ENCODE results near the gene FASN.

Gene FASN

GRCh38 chr17:82055965-82056728 lies 41.9 kb downstream of the FASN start:
- no peak for DNase-seq (ENCODE audit: low read depth)

- no peak for DNase-seq (ENCODE audit: low read depth)
Observed at GRCh38 chr17:82055023-82055964, 42.7 kb downstream of the FASN start.

- no peak for DNase-seq (ENCODE audit: low read depth)
Observed at GRCh38 chr17:82054351-82055022, 43.5 kb downstream of the FASN start.

- DNase-seq (ENCODE audit: low read depth) = no peak
Observed at GRCh38 chr17:82053556-82054263, 44.3 kb downstream of the FASN start.

GRCh38 chr17:82053130-82053529 lies 44.9 kb downstream of the FASN start:
- no peak for DNase-seq (ENCODE audit: low read depth)

- DNase-seq (ENCODE audit: low read depth) = no peak
Observed at GRCh38 chr17:82052638-82053059, 45.4 kb downstream of the FASN start.

- peak; percentile 83 for DNase-seq (ENCODE audit: low read depth)
Observed at GRCh38 chr17:82051776-82052637, 46.0 kb downstream of the FASN start, which contains the start of the genes GPS1 and RFNG. Gene GPS1, plus strand, starts transcription at chr17:82051898. Its CDS starts 34 bp downstream, at chr17:82051932. Gene RFNG, minus strand, starts transcription at chr17:82051811. Its CDS starts 45 bp downstream, at chr17:82051766.

GRCh38 chr17:82050761-82051641 lies 47.0 kb downstream of the FASN start:
- no peak for DNase-seq (ENCODE audit: low read depth)

- no peak for DNase-seq (ENCODE audit: low read depth)
Observed at GRCh38 chr17:82050152-82050760, 47.8 kb downstream of the FASN start.

GRCh38 chr17:82049521-82049971 lies 48.5 kb downstream of the FASN start:
- DNase-seq (ENCODE audit: low read depth) = no peak

DNA sequence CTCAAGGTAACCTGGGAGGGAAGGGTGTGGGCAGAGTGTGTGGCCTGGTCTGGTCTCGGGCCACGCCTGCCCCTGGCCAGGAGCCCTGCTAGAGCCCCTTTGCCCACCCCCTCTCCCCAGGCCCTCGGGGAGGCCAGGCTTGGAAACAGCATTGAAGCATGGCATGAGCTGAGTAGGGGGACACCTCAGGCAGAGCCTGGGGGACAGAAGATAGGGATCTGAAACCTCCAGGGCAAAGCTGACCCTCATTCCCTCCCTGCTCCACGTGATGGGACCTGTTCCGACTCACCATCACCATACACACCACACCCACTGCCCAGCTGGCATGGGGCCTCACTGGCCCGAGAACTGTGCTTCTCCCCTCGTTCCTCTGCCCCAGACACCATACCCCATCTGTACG lies 48.9 kb downstream of the FASN start:
- no peak for DNase-seq (ENCODE audit: low read depth)

- no peak for DNase-seq (ENCODE audit: low read depth)
Observed at GRCh38 chr17:82048571-82048971, 49.5 kb downstream of the FASN start.

- no peak for DNase-seq (ENCODE audit: low read depth)
Observed at GRCh38 chr17:82047914-82048570, 50.0 kb downstream of the FASN start.

DNA sequence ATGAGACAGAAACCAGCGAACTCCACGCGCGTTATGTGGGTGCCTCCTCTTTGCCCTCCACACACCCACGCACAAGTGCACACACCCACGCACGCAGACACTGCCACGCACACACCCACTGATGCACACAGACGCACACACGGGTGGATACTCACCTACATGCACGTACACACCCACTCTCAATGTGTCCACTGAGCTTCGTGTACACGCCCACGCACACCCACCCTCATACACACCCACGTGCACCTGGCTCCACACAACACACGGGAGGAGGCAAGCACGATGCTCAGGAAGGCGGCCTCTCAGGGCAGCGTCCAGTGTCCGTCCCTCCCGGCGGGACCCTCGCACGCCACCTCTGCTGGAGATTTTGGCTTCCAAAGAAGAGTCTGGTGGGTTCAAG lies 50.7 kb downstream of the FASN start:
- DNase-seq (ENCODE audit: low read depth) = no peak

GRCh38 chr17:82046903-82047302 lies 51.1 kb downstream of the FASN start:
- DNase-seq (ENCODE audit: low read depth) = no peak

- no peak for DNase-seq (ENCODE audit: low read depth)
Observed at GRCh38 chr17:82045936-82046484, 52.0 kb downstream of the FASN start.

GRCh38 chr17:82043507-82043906 lies 54.5 kb downstream of the FASN start:
- DNase-seq (ENCODE audit: low read depth) = no peak

GRCh38 chr17:82042649-82043048 lies 55.4 kb downstream of the FASN start:
- DNase-seq (ENCODE audit: low read depth) = no peak
